HG03378 (cell line): ENCODE measurements around the gene TAAR2.
"Not testable (repeated sequence)": the region's sequence is repeated elsewhere in the genome, so short reads cannot be mapped to it uniquely, and the experiment has no call there.

Experiments used
- ATAC-seq: cut with Tn5 transposase; IDR thresholded peaks from one replicate; pipeline ENCODE4 v1.9.1; 2021; ENCODE audit warnings: mild to moderate bottlenecking, moderate library complexity; ENCODE audit not compliant: unreplicated experiment

The TAAR2 gene

GRCh38 chr6:132614554-132614953, 9.5 kb downstream of the TAAR2 start:
- ATAC-seq = no peak

DNA sequence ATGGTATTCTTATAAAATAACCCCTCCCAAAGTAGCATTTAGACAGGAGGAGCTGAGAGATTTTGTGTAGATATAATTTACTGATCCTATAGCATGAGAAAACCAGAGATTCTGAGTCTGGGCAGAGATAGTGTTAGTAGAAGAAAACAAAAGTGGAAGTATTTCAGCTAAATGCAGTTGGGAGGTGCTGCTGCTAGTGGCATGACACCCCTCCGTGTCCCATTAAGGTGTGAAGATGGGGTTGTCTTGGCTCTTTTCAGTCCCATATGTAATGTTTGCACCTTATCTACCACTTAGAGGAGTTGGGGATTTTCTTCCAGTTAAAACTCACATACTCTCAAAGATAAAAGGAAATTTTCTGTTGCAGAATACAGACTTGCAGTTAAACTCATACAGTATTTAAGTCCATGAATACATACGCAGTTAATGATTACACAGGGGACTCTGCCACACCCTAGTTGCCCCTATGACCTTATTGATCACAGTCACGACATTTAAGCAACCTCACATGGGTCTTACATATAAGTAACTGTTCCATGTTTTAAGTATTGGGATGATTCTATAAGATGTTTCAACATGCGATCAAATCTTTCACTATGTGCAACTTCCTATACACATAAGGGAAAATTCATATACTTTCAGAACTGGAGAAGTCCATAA, 11.5 kb downstream of the TAAR2 start:
- ATAC-seq = no peak

DNA sequence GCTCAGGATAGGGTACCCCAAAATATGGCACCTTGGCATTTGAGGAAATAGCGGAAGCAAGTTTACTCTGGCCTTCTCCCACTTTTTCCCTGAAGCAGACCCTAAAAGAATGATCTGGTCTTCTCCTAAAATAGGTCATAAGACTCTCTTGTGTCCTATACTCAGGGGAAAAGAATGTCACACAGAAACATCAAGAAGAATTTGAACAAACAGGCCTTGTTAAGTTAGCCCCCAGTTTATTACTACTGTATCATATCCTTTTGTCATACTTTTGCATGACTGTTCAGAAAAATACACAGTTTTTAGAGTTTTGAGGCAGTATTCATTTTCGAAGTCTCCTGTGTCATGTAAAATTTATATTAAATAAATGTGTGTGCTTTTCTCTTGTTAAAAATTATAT, 12.5 kb downstream of the TAAR2 start:
- no peak for ATAC-seq

- peak; percentile 68 for ATAC-seq
These were observed 16.4 kb downstream of the TAAR2 start for GRCh38 chr6:132607544-132608233.

- ATAC-seq = no peak
These were observed 19.4 kb downstream of the TAAR2 start for GRCh38 chr6:132604635-132605152.

GRCh38 chr6:132600900-132601299, 23.2 kb downstream of the TAAR2 start:
- not testable (repeated sequence) for ATAC-seq

DNA sequence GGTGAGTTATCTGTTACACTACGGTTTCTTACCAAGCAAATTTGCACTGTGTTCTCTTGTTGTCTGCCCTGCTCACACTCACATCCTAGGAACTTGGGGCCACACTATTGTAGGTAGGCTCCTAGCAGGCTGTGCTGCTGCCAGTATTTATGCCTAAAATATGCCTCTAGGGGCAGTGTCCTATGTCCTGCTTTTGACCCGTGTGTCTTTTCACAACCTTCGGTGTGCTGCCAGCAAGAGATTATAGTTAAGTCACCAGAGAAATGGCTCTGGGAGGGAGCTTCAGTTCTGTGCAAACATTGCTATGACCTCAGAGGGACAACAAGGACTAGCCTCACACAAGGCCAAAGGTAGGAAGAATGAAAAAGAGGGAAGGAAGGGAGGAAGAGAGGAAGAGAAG, 25.6 kb downstream of the TAAR2 start:
- peak; percentile 74 for ATAC-seq

- no peak for ATAC-seq
These were observed 27.9 kb downstream of the TAAR2 start for GRCh38 chr6:132596201-132596600.

DNA sequence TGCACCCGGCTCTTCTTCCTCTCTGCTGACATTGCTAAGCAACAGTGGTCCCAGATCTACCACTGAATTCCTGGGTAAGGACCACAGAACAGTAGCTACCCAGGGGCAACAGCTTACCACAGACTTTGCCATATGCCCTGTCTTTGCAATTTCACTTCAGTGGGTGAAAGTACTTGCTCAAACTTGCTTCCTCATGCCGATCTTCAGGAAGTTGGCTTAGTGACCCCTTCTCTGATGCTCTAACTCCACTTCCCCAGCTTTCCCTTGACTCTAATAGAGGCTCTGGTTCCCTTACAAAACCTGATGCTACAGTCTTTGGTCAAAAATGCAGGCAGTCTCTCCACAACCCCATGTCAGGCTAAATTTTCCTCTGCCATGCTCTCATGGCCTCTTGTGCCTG, 31.2 kb downstream of the TAAR2 start:
- no peak for ATAC-seq

DNA sequence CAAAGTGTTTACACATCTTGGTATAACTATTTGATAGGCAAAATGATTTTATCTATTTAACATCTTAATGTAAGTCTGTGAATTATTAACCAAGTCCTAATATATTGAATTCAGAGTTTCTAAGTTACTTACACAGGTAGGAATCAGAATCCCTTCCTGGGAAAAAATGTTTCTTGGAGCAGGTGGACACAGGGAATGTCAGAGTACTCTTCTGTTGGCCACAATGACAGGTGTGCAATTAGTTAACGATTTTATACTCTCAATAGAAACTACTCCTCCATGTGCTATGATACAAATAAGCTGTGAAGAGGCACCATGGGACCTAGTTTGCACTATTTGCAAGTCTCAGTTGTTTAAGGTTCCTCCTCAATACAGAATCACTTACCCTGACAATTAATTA, 33.7 kb downstream of the TAAR2 start:
- ATAC-seq = no peak

DNA sequence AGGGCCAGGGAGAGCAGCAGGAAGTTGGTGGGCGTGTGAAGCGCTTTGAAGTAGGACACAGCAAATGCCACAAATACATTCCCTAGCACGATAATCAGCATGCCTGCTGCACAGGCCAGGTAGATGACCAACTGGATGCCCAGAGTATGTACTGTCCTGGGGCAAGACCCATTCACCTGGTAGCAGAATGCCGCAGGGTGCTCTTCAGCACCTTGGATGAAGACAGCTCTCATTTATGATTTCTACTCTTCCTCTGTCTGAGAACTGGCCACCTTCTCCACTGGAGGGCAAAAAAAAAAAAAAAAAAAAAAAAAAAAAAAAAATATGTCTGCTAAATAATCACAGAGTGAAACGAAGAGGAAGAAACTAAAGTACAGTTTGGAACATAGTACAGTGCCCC, 34.6 kb downstream of the TAAR2 start, which contains the start of gene TAAR5:
TAAR5 (minus strand) TSS at position 288 of the 400 bp plus-strand sequence; CDS start at position 233, 55 bp downstream.
- no peak for ATAC-seq

DNA sequence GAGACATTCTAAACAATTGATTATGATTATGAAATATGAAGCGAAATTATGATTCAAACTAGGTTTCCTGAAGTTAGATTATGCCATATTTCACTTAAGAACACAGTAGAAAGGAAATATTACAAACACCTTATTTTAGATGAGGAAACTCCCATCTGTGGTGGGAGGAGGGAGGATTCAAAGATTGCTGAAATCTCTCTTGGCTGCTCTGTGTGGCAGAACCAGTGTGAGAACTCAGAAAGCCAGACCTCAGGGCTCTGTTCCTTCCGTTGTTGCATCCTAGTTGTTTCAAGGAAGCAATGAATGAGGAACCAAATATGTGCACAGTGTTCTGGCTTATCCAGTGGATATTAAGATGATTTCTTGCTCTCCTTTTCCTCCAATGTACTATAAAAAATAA, 36.7 kb downstream of the TAAR2 start:
- no peak for ATAC-seq

GRCh38 chr6:132584698-132585097, 39.4 kb downstream of the TAAR2 start:
- no peak for ATAC-seq

GRCh38 chr6:132571774-132572173, 52.3 kb downstream of the TAAR2 start:
- no peak for ATAC-seq

- ATAC-seq = no peak
These were observed 53.8 kb downstream of the TAAR2 start, which contains the start of gene TAAR6 for GRCh38 chr6:132570221-132570777. TSS of gene TAAR6 (plus strand) at chr6:132570322. CDS start at chr6:132570322, 0 bp downstream.

GRCh38 chr6:132569170-132569569, 54.9 kb downstream of the TAAR2 start:
- no peak for ATAC-seq

GRCh38 chr6:132568611-132569010, 55.5 kb downstream of the TAAR2 start:
- no peak for ATAC-seq

DNA sequence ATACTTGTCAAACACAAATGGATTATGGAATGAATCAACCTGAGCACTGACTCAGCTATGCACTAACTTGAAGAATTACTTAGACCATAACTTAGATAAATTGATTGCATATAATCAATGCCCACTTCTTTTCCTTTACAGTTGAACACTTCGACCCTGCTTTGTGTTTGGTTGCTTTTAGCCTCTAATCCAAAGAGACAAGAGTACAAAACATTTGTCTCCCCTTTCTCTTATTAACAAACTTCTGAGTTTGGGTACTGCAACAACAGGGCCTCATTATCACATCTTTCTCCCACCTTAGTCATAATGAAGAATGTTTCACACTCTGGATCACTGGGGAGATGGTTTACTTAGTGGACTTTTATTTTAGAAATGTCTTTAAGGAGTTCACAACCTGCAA, 56.5 kb downstream of the TAAR2 start:
- ATAC-seq = no peak
